Measurements from ENCODE around the gene POLR1D.
"Not testable (repeated sequence)": the region's sequence is repeated elsewhere in the genome, so short reads cannot be mapped to it uniquely, and the experiment has no call there.

POLR1D gene

GRCh38 chr13:27617881-27618321, 3.8 kb upstream of the POLR1D start:
- DNase-seq (ENCODE audit: low spot score) = no peak

- no peak for DNase-seq (ENCODE audit: low spot score)
Observed at GRCh38 chr13:27619093-27619727, 2.5 kb upstream of the POLR1D start.

- peak; percentile 71 for DNase-seq (ENCODE audit: low spot score)
Observed at GRCh38 chr13:27619728-27620376, 1.8 kb upstream of the POLR1D start.

GRCh38 chr13:27620377-27621115, 1.1 kb upstream of the POLR1D start, which contains the start of gene LNX2:
Gene LNX2 (minus strand): TSS chr13:27620529. CDS start chr13:27581703, 38,826 bp downstream.
- DNase-seq (ENCODE audit: low spot score) = peak; percentile 98

- DNase-seq (ENCODE audit: low spot score) = no peak
Observed at GRCh38 chr13:27621116-27621365, 651 bp upstream of the POLR1D start.

GRCh38 chr13:27622102-27622820, 569 bp downstream of the POLR1D start:
- peak; percentile 11 for DNase-seq (ENCODE audit: low spot score)

- DNase-seq (ENCODE audit: low spot score) = no peak
Observed at GRCh38 chr13:27622881-27623280, 1.2 kb downstream of the POLR1D start.

GRCh38 chr13:27624071-27624470, 2.4 kb downstream of the POLR1D start:
- DNase-seq (ENCODE audit: low spot score) = no peak

- no peak for DNase-seq (ENCODE audit: low spot score)
Observed at GRCh38 chr13:27625839-27626238, 4.1 kb downstream of the POLR1D start.

GRCh38 chr13:27627380-27627779, 5.7 kb downstream of the POLR1D start:
- DNase-seq (ENCODE audit: low spot score) = no peak

GRCh38 chr13:27628081-27628480, 6.4 kb downstream of the POLR1D start:
- no peak for DNase-seq (ENCODE audit: low spot score)

GRCh38 chr13:27628766-27629165, 7.1 kb downstream of the POLR1D start:
- DNase-seq (ENCODE audit: low spot score) = not testable (repeated sequence)

- no peak for DNase-seq (ENCODE audit: low spot score)
Observed at GRCh38 chr13:27631156-27631555, 9.5 kb downstream of the POLR1D start.

GRCh38 chr13:27631665-27632064, 10.0 kb downstream of the POLR1D start:
- no peak for DNase-seq (ENCODE audit: low spot score)

- DNase-seq (ENCODE audit: low spot score) = no peak
Observed at GRCh38 chr13:27632214-27632613, 10.5 kb downstream of the POLR1D start.

- no peak for DNase-seq (ENCODE audit: low spot score)
Observed at GRCh38 chr13:27632648-27633047, 11.0 kb downstream of the POLR1D start.

GRCh38 chr13:27634231-27634630, 12.5 kb downstream of the POLR1D start:
- no peak for DNase-seq (ENCODE audit: low spot score)

- no peak for DNase-seq (ENCODE audit: low spot score)
Observed at GRCh38 chr13:27634791-27635190, 13.1 kb downstream of the POLR1D start.

- DNase-seq (ENCODE audit: low spot score) = no peak
Observed at GRCh38 chr13:27635266-27635665, 13.6 kb downstream of the POLR1D start.

- DNase-seq (ENCODE audit: low spot score) = no peak
Observed at GRCh38 chr13:27636589-27637288, 15.0 kb downstream of the POLR1D start.

GRCh38 chr13:27637289-27637626, 15.6 kb downstream of the POLR1D start:
- DNase-seq (ENCODE audit: low spot score) = no peak

- DNase-seq (ENCODE audit: low spot score) = no peak
Observed at GRCh38 chr13:27638001-27638400, 16.3 kb downstream of the POLR1D start.

Measured in AG20443 (cell line).